NCI-H2196 (cell line): Measurements from ENCODE around the gene PTPRR.

Experiments used
- DNase-seq: peaks from one replicate; lab custom pipeline; 2025; ENCODE audit not compliant: unreplicated experiment; lab: John Stamatoyannopoulos, UW

Gene PTPRR

DNA sequence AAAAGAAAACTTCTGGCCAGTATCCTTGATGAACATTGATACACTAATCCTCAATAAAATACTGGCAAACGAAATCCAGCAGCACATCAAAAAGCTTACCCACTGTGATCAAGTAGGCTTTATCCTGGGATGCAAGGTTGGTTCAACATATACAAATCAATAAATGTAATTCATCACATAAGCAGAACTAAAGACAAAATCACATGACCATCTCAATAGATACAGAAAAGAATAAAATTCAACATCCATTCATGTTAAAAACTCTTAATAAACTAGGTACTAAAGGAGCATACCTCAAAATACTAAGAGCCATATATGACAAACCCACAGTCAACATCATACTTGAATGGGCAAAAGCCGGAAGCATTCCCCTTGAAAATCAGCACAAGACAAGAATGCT is 211.5 kb downstream of the PTPRR start:
- DNase-seq = no peak

DNA sequence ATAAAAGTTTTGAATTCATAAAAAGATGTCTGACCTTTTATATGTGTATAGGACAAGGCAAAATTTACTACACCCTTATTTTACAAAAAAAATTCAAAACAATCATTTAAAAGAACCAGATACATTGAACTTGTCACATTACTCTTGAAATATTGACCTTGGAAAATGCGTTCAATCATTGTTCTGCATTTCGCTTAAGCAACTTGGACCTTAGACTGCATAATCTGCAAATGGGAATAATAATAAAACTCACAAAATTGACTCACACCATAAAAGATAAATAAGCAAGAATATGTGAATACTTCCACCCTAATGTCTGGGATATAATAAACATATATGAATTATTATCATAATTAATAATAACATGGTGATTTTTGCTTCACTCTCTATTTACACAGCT is 213.9 kb downstream of the PTPRR start:
- no peak for DNase-seq

DNA sequence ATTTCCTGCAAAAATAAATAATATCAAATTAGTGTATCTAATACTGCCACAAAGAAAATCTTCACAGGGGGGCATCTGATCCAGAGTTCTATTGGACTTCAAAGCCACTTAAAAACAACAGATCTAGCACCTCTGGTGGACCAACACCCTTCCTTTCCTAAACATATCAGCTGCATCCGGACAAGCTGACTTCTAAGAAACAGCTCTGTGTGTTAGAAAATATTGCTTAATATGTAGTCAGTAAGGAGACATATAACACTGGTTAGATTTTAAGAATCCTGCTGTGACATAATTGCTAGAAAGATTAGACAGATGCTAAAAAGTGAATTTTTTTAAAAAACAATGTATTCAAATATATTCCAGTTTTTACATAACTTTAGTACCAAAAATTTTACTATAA is 222.2 kb downstream of the PTPRR start:
- no peak for DNase-seq

DNA sequence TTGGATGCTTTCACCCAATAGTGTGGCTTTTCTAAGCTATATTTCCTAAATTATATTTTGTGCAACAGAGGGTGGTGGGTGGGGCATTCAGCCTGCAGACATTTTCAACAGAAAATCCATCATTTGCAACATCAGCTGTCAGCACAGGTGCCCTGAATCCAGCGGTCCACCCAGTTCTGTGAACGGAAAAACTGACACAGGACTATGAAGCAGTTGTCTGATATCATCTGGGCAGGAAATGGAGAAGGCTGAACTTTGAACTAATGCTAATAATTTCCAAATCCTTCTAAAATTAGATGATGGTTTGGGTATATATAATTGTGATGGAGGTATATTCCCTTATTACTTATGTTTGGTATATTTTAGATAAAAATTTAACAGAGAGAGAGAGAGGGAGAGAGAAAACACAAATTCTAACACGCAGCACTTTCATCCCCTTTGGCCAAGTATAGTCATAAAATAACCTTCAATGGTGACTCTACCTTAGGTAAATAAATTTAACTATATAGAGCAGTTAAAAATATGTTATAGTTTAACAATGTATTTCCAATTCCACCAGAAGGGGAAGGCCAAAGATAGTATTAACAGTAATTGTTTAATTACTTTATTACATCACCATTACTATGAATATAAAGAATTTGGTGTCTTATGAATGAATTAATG is 225.0 kb downstream of the PTPRR start:
- no peak for DNase-seq

- no peak for DNase-seq
These were observed 227.8 kb downstream of the PTPRR start for GRCh38 chr12:70692681-70693288.

DNA sequence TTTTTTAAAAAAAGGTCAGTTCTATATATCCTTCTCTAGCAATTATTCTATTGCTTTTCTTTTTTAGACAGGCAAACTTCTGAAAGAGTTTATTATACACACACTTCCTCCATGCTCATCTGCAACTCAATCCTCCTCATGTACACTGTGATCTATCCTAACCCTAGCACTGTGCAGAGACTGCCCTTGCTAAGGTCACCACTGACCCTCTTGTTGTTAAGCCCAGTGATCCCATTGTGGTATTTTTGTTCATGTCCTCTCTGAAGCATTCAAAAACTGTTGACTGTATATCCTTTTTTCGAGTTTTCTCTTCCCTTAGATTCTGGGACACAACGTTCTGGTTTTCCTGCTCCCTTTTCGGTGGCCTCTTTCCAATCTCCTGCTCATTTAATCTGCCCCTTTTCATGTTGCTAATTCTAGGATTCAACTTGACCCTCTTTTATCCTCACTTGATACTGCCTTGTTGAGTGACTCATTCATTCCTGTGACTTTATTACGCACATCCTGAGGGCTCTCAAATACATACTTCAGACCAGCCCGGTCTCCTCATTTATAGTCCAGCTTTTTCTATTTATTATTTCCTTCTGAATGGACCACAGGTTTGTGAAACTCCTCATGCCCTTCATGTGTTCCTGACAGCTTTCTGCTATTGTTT is 229.4 kb downstream of the PTPRR start:
- DNase-seq = no peak

GRCh38 chr12:70686907-70687306 is 233.6 kb downstream of the PTPRR start:
- DNase-seq = no peak

DNA sequence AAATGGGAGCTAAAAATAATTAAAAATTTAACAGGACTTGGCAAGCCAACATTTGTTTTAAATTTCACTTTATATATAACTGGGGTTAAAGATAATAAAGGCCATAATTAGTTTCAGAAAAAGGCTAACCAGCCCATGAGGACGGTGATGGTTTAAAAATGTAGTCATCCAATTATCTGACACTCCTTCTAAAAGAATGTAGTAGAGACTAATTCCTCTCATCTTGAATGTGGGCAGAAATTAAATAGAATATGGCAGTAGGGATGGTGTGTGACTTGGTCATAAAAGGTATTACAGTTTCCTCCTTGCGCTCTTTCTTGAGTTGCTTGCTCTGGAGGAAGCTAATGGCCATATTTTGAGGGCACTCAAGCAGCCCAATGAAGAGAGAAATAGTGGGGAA is 234.2 kb downstream of the PTPRR start:
- no peak for DNase-seq

- no peak for DNase-seq
These were observed 236.6 kb downstream of the PTPRR start for GRCh38 chr12:70683976-70684375.

GRCh38 chr12:70671698-70672097 is 248.8 kb downstream of the PTPRR start:
- no peak for DNase-seq

- no peak for DNase-seq
These were observed 249.6 kb downstream of the PTPRR start for GRCh38 chr12:70670948-70671347.

DNA sequence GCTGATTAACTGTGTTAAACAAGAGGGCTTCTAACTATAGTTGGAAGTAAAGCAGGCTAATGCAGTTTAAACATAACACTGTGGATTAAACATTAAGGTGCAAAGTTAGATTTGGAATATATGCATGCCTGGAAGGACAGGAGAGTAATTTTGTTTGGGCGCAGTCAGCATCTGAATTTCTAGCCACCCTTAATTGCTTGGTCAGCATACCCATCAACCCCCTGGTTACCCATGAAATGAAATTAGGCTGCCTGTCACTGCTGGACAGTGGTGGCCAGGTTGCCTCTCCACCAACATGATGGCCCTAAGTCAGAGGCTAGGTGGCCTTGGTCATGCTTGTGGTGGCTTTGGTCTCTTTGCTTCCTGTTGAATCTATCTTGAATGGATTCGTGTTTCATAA is 253.3 kb downstream of the PTPRR start:
- DNase-seq = no peak

GRCh38 chr12:70666364-70666763 is 254.2 kb downstream of the PTPRR start:
- DNase-seq = no peak

- no peak for DNase-seq
These were observed 256.1 kb downstream of the PTPRR start for GRCh38 chr12:70664465-70664881.

DNA sequence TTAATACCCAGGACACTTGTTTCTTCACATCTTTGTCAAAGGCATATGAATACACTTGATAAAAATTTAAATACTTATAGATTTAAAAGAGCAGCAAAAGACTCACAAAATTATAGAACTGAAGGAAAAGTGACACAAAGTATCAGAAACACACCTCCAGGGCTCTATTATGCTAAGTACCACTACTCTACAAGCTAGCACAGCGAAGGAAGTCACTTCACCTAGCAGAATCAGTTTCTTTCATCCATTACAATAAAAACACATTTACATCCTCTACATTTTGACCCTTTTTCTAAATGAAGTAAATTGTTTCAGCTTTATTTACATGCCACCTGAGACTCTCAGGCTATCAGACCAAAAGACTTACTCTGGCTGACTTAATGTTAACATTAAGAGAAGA is 256.7 kb downstream of the PTPRR start:
- no peak for DNase-seq

GRCh38 chr12:70661466-70662161 is 258.9 kb downstream of the PTPRR start:
- no peak for DNase-seq

DNA sequence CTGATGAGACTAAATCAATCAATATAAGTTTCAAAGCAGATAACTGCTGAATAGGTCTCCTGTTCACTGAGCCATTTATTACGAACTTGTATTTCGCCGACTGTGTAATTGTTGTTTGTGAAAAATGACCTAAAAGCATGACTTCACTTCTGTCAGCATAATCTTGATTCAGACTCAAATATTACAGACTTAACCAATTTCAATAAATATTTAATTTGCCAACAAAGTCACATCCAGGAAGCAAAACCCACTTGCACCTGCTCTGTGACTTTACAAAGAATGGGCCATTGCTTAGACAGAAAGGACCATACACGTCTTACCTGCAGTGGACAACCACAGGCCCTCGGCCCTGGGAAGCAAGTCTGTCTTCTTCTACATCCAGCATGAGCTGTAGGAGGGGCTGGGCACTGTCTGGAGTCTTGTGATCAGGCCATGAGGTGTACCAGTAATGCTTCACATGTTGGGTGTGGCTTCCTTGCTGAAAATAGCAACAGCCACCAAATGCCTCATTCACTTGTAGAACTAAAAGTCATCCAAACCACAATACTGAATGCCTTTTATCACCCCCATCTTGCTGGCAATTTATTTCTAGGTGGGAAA is 259.8 kb downstream of the PTPRR start:
- DNase-seq = no peak

DNA sequence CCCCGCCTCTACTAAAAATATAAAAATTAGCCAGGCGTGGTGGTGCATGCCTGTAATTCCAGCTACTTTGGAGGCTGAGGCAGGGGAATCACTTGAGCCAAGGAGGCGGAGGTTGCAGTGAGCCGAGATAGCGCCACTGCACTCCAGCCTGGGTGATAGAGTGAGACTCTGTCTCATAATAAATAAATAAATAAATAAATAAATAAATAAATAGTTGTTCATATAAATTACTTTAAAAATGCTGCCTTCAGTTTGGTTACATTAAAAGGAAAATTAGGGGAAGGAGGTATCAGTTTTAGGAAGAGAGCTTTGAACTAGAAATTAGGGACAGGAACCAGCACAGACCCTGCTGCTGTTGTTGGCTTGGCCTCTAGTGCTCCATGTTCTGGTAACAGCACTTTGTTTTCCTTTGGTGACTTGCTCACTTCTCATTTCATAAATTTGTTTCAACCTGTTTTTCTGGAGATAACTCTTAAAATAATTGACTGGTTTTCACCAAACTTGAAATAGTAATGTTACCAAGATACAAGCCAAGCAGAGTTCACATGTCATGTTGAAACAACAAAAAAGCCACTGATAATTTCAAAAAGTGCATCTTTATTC is 260.4 kb downstream of the PTPRR start:
- no peak for DNase-seq

DNA sequence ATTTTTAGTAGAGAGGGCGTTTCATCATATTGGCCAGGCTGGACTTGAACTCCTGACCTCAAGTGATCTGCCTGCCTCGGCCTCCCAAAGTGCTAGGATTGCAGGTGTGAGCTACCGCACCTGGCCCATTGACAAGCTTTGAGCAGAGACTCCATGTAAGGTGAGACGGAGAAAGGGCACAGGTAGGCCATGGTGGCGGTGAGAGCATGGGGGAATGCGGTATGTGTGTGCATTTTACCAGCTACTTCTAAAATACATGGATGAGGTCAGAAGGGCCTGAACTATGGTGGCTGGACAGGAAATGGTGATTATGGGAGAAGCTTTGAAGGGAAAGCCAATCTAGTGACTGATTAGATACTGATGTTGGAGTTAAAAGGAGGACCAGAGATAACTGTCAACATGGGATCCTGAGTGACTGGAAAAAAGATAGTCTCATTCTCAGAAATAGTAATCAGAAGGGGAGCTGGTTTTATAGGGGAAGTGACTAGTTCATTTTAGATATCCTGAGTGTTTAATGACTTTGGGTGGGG is 261.4 kb downstream of the PTPRR start:
- no peak for DNase-seq

GRCh38 chr12:70657616-70658286 is 262.8 kb downstream of the PTPRR start:
- DNase-seq = no peak
